Myocyte (in vitro differentiated cells): ENCODE measurements around the gene ARL10. TPM values are rescaled to one million over a fixed set of nuclear protein-coding genes. Genes with fewer than 3 reads are reported as not detected.
"Not testable (repeated sequence)": the region's sequence is repeated elsewhere in the genome, so short reads cannot be mapped to it uniquely, and the experiment has no call there.

Source experiments
- DNase-seq: peaks from one replicate; pipeline ENCODE4 v3.0.0-alpha.2; 2012; ENCODE audit warnings: low read depth
- total RNA-seq: library from RNA; depleted of rRNA; stranded (reverse); fragments of >200 nt; gene quantifications from 2 replicates; pipeline ENCODE4 v1.2.3, GENCODE V29; 2014

Gene ARL10
- total RNA-seq, 1 donor from 2014 or later, result 6.5 TPM

GRCh38 chr5:176388444-176389134 lies 23.3 kb downstream of the ARL10 start, which contains the start of the genes HIGD2A and NOP16:
Gene HIGD2A (plus strand): TSS chr5:176388751. CDS start chr5:176388820, 69 bp downstream.
Gene NOP16 (minus strand): TSS chr5:176388598. CDS start chr5:176388539, 59 bp downstream.
- peak; percentile 100 for DNase-seq

DNA sequence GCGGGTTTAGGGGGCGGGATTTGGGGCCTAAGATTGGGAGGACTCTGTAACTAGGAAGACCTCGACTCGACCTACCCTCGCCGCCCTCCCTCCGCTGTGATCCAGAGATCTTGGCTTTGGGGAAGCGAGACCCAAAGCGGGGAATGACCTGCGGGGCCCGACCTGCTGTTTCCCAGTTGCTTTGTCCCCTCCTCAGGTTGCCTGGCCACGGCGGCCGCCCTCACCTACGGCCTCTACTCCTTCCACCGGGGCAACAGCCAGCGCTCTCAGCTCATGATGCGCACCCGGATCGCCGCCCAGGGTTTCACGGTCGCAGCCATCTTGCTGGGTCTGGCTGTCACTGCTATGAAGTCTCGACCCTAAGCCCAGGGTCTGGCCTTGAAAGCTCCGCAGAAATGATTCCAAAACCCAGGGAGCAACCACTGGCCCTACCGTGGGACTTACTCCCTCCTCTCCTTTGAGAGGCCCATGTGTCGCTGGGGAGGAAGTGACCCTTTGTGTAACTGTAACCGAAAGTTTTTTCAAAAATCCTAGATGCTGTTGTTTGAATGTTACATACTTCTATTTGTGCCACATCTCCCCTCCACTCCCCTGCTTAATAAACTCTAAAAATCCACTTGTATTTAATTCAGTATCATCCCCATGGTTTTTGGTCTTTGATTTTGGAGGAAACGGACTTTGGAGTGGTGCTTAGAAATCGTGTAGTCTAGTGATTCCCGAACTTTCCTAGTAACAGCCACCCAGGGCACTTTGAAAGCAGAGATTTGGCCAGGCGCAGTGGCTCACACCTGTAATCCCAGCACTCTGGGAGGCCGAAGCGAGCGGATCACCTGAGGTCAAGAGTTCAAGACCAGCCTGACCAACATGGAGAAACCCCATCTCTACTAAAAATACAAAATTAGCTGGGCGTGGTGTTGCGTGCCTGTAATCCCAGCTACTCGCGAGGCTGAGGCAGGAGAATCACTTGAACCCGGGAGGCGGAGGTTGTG lies 24.1 kb downstream of the ARL10 start:
- no peak for DNase-seq

GRCh38 chr5:176391479-176391878 lies 26.2 kb downstream of the ARL10 start:
- no peak for DNase-seq

GRCh38 chr5:176391999-176392398 lies 26.7 kb downstream of the ARL10 start:
- DNase-seq, result no peak

DNA sequence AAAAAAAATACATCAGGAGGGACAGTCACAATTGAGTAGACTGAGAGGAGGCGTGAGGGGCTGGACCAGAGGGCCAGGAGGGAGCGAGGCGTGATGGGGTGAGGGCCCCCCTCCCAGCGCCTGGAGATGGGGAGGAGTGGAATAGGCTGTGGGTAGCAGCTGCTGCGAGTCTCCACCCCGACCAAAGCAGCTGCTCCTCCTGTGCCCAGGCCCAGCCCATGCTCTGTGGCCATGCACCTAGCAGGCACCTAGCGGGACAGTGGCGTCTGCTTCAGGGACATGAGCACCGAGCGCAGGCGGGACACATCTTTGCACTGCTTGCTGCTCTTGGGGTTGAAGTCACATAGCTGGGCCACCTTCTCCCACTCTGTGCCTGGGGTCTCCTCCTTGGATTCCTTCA lies 27.2 kb downstream of the ARL10 start:
- DNase-seq, result peak; percentile 34

GRCh38 chr5:176394096-176394495 lies 28.8 kb downstream of the ARL10 start:
- no peak for DNase-seq

GRCh38 chr5:176394881-176395675 lies 29.8 kb downstream of the ARL10 start:
- DNase-seq, result no peak

- DNase-seq, result no peak
These were observed 31.0 kb downstream of the ARL10 start for GRCh38 chr5:176396330-176396729.

GRCh38 chr5:176397736-176398420 lies 32.6 kb downstream of the ARL10 start:
- DNase-seq, result no peak

DNA sequence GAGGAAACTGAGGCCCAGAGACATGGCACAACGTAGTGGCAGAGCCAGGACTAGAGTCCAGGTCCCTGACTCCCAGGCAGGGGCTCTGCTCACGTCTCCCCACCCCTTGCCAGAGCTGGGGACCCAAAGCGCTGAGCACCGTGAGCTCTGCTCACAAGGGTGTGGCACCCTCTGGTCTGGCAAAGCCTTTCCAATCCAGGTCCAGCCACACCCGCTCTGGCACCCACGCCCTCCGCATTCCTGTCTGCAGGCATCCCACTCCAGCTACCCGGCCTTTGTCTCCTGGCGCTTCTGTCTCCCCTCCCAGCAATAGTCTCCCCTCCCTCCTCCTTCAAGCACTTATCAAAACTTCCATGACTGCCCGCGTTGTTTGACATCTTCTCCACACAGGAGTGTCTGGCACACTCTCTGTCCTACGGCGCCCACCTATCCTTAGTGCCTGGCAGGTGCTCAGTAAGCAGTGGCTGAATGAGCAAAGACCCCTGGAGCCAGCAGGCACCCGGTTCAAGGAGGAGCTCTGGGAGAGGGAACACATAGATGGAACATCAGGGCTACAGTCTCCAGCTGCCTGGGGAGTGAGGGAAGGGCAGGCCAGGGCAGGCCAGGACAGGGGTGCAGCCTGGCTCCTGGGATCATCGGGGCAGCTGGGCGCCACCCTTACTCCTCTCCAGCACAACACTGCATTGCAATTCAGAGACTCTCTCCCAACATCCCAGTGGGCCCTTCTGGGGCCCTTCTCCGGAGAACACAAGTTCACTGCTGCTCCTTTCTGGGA lies 35.3 kb downstream of the ARL10 start:
- DNase-seq, result peak; percentile 48

DNA sequence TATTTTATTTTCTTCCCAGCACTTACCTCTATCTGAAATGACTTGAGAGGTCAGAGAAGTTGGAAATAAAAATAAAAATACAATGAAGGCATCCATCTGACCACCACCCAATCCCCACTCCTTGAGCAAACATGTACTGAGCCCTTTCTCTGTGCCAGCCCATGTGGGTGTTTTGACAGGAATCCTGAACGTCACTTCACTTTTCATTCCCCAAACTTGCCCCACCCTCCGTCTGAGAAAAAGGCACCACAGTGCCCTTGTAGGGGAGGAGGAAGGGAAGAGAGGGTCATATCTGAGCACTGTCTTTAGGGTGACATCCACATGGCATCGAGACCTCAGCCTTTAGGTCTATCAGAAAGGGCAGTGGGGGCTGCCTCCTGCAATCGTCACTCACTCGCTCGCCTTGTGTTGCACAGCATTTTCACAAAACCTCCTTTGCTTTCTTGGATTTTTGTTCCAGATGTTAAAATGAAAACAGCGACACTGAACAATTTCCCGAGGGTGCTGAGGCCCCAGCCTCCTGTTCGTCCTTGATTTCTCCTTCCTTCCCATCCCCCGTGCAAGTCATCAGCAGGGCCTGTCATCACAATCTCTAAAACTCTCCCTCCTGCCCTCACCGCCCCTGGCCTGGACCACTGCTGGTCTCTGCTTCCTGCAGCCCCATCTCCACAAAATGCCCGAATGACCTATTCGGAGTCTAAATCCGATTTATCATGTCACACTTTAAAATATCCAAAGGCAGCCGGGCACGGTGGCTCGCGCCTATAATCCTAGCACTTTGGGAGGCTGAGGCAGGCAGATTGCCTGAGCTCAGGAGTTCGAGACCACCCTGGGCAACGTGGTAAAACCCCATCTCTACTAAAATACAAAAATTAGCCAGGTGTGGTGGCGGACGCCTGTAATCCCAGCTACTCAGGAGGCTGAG lies 36.3 kb downstream of the ARL10 start:
- no peak for DNase-seq

GRCh38 chr5:176405656-176406435 lies 40.6 kb downstream of the ARL10 start:
- DNase-seq, result no peak

- DNase-seq, result no peak
These were observed 41.3 kb downstream of the ARL10 start for GRCh38 chr5:176406436-176407052.

DNA sequence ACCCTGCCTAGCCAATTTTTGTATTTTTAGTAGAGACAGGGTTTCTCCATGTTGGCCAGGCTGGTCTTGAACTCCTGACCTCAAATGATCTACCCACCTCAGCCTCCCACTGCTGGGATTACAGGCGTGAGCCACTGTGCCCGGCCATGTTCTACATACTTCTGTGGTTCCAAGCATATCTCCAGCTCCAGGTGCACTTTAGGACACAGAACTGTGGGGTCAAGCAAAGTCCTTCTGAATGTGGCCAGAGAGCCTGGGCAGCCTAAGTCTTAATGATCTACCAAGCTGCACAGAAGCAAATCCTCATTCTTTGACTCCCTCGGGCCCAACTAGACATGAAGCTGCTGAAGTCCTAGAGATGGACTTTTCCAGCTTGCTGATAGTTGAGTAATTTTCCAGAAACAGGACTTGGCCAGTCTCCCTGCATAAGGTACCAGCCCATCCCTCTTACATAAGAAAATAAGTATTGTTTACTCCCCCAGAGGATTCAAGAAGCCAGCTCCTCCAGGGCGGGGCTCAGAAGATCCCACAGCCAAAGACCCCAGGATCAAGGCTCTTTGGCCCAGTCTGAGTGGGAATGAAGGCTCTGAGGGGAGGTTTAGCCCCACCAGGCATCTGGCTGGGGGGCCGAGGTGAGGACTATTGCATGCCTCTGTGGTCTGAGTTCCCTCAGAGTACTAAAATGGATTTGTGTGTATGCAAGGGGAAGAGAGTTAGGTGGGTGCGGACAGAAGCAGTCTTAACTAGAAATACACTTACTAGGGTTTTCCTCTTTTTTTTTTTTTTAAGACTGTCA lies 42.4 kb downstream of the ARL10 start:
- no peak for DNase-seq

DNA sequence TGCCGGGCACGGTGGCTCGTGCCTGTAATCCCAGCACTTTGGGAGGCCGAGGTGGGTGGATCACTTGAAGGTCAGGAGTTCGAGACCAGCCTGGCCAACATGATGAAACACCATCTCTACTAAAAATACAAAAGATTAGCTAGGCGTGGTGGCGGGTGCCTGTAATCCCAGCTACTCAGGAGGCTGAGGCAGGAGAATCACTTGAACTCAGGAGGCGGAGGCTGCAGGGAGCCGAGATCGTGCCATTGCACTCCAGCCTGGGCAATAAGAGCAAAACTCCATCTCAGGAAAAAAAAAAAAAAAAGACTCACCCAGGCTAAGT lies 42.9 kb downstream of the ARL10 start:
- not testable (repeated sequence) for DNase-seq

DNA sequence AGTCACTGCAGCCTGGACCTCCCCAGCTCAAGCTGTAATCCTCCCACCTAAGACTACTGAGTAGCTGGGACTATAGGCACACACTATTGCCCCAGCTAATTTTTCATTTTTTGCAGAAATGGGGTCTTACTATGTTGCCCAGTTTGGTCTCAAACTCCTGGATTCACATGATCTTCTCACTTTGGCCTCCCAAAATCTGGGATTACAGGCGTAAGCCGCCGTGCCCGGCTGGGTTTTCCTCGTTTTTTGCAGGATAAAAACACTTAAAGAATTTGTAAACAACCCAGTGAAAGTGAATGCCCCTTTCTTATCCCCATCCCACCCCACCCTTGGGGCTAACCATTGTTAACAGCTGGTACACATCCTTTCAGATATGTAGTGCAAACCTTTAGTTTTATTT lies 43.3 kb downstream of the ARL10 start:
- DNase-seq, result no peak

- DNase-seq, result no peak
These were observed 44.5 kb downstream of the ARL10 start for GRCh38 chr5:176409765-176410164.
